HepG2 (cell line): Measurements from ENCODE around the gene PRDM10. TPM values are rescaled to one million over a fixed set of nuclear protein-coding genes. Genes with fewer than 3 reads are reported as not detected.
A peak's percentile ranks its signal among the peaks of the same experiment; 100 is the strongest.

Experiments
- ATF1 ChIP-seq: IDR thresholded peaks from 2 replicates; pipeline ENCODE4 v1.6.1; 2016; ENCODE audit warnings: mild to moderate bottlenecking, control low read depth
- ETV5 ChIP-seq: IDR thresholded peaks from 2 replicates; pipeline ENCODE4 v1.6.1; 2018; ENCODE audit warnings: missing biosample characterization, missing genetic modification reagents, inconsistent platforms, borderline replicate concordance
- EZH2 ChIP-seq: conservative IDR thresholded peaks from 2 replicates; pipeline ENCODE4 v1.6.1; 2012; ENCODE audit warnings: mild to moderate bottlenecking, low read depth, low read length, moderate library complexity
- FIP1L1 ChIP-seq: fragments of 200-400 bp; formaldehyde crosslinking; IDR thresholded peaks from 2 replicates; pipeline ENCODE4 v1.6.1; 2018; ENCODE audit warnings: low read depth, mild to moderate bottlenecking, low read length, moderate library complexity, borderline replicate concordance; ENCODE audit not compliant: insufficient read depth
- HNRNPH1 ChIP-seq: fragments of 200-400 bp; formaldehyde crosslinking; optimal IDR thresholded peaks from 2 replicates; pipeline ENCODE3; 2017; ENCODE audit warnings: mild to moderate bottlenecking, low read depth, low read length
- HNRNPUL1 ChIP-seq: fragments of 200-400 bp; formaldehyde crosslinking; IDR thresholded peaks from 2 replicates; pipeline ENCODE4 v1.6.1; 2017; ENCODE audit warnings: low read depth, mild to moderate bottlenecking, low read length, moderate library complexity
- MED1 ChIP-seq: sonication (generic); formaldehyde crosslinking; IDR thresholded peaks from 2 replicates; pipeline ENCODE4 v1.4.0; 2020; ENCODE audit warnings: missing genetic modification reagents
- MYPOP ChIP-seq: sonication (generic); formaldehyde crosslinking; IDR thresholded peaks from 2 replicates; pipeline ENCODE4 v1.8.1; 2023; ENCODE audit warnings: mild to moderate bottlenecking, moderate library complexity, missing genetic modification reagents
- PITX1 ChIP-seq: sonication (generic); formaldehyde crosslinking; IDR thresholded peaks from 2 replicates; pipeline ENCODE4 v1.5.1; 2020; ENCODE audit warnings: mild to moderate bottlenecking, missing genetic modification reagents
- POLR2G ChIP-seq: fragments of 200-400 bp; formaldehyde crosslinking; IDR thresholded peaks from 2 replicates; pipeline ENCODE4 v1.6.1; 2018; ENCODE audit warnings: mild to moderate bottlenecking, low read depth, low read length, moderate library complexity
- PTBP1 ChIP-seq: fragments of 200-400 bp; formaldehyde crosslinking; IDR thresholded peaks from 2 replicates; pipeline ENCODE4 v1.6.1; 2018; ENCODE audit warnings: low read length, low read depth; ENCODE audit not compliant: poor library complexity, severe bottlenecking
- RFX1 ChIP-seq: fragments of 450-650 bp; IDR thresholded peaks from 2 replicates; pipeline ENCODE4 v1.6.1; 2017
- SAFB2 ChIP-seq: sonication (generic); formaldehyde crosslinking; IDR thresholded peaks from 2 replicates; pipeline ENCODE4 v1.5.1; 2020; ENCODE audit warnings: missing genetic modification reagents, low read depth, mild to moderate bottlenecking, borderline replicate concordance
- TEF ChIP-seq: sonication (generic); formaldehyde crosslinking; IDR thresholded peaks from 2 replicates; pipeline ENCODE4 v1.5.0; 2020; ENCODE audit warnings: missing genetic modification reagents
- TFAP4 ChIP-seq: sonication (generic); IDR thresholded peaks from 2 replicates; pipeline ENCODE4 v1.6.1; 2016; ENCODE audit warnings: low read depth, borderline replicate concordance
- THAP11 ChIP-seq: IDR thresholded peaks from 2 replicates; pipeline ENCODE4 v1.6.1; 2016; ENCODE audit warnings: missing biosample characterization, missing genetic modification reagents
- YEATS4 ChIP-seq: sonication (generic); formaldehyde crosslinking; IDR thresholded peaks from 2 replicates; pipeline ENCODE4 v1.4.0; 2020; ENCODE audit warnings: missing genetic modification reagents, borderline replicate concordance
- YY1 ChIP-seq: IDR thresholded peaks from 2 replicates; pipeline ENCODE4 v1.6.1; 2011; ENCODE audit warnings: low read length, low read depth, moderate library complexity, mild to moderate bottlenecking; ENCODE audit not compliant: insufficient read depth, insufficient replicate concordance
- ZFAT ChIP-seq: sonication (generic); formaldehyde crosslinking; conservative IDR thresholded peaks from 2 replicates; pipeline ENCODE4 v1.8.1; 2023; ENCODE audit warnings: missing genetic modification reagents, inconsistent platforms
- ZFP36L2 ChIP-seq: sonication (generic); formaldehyde crosslinking; IDR thresholded peaks from 2 replicates; pipeline ENCODE4 v1.4.0; 2020; ENCODE audit warnings: missing genetic modification reagents
- ZNF234 ChIP-seq: sonication (generic); formaldehyde crosslinking; conservative IDR thresholded peaks from 2 replicates; pipeline ENCODE4 v1.5.1; 2020; ENCODE audit warnings: mild to moderate bottlenecking, missing genetic modification reagents
- ZNF329 ChIP-seq: sonication (generic); formaldehyde crosslinking; IDR thresholded peaks from 2 replicates; pipeline ENCODE4 v1.9.0; 2021; ENCODE audit warnings: low read depth, mild to moderate bottlenecking, missing genetic modification reagents
- ZNF343 ChIP-seq: sonication (generic); formaldehyde crosslinking; IDR thresholded peaks from 2 replicates; pipeline ENCODE4 v1.4.0; 2020; ENCODE audit warnings: mild to moderate bottlenecking, missing genetic modification reagents
- ZNF547 ChIP-seq: sonication (generic); formaldehyde crosslinking; IDR thresholded peaks from 2 replicates; pipeline ENCODE4 v1.5.1; 2020; ENCODE audit warnings: mild to moderate bottlenecking, missing genetic modification reagents
- ZNF614 ChIP-seq: IDR thresholded peaks from 2 replicates; pipeline ENCODE4 v1.6.1; 2018; ENCODE audit warnings: missing biosample characterization, missing genetic modification reagents, inconsistent platforms, borderline replicate concordance
- ZNF670 ChIP-seq: sonication (generic); formaldehyde crosslinking; IDR thresholded peaks from 2 replicates; pipeline ENCODE4 v1.8.0; 2022; ENCODE audit warnings: mild to moderate bottlenecking, missing genetic modification reagents, borderline replicate concordance
- ZNF775 ChIP-seq: sonication (generic); formaldehyde crosslinking; IDR thresholded peaks from 2 replicates; pipeline ENCODE4 v1.4.0; 2020; ENCODE audit warnings: missing genetic modification reagents, mild to moderate bottlenecking, moderate library complexity, borderline replicate concordance
- ZSCAN20 ChIP-seq: sonication (generic); formaldehyde crosslinking; IDR thresholded peaks from 2 replicates; pipeline ENCODE4 v1.4.0; 2020; ENCODE audit warnings: missing genetic modification reagents, mild to moderate bottlenecking, borderline replicate concordance
- polyA plus RNA-seq, 8 experiments: library from polyadenylated mRNA; depleted of rRNA in 3 of 8; stranded (reverse) in 7 of 8; unstranded in 1 of 8; fragments of >200 nt; fragmentation: Illumina TruSeq in 4 of 8; extraction: Trizol in 4 of 8; gene quantifications; 2 replicates each; pipeline versions ENCODE4 v1.2.1 to v1.2.3, GENCODE V29; 2011 to 2016; ENCODE audit warnings: low read depth in 4 of 8, missing spikeins in 1 of 8, mixed read lengths in 1 of 8; ENCODE audit not compliant: insufficient read depth in 1 of 8
- total RNA-seq, 5 experiments: library from RNA; depleted of rRNA; stranded (reverse); fragments of >200 nt; fragmentation: Illumina TruSeq; extraction: Trizol; gene quantifications; 2 replicates each; pipeline ENCODE4 v1.2.3, GENCODE V29; 2016; ENCODE audit warnings: low read depth in 1 of 5

The PRDM10 gene
- total and polyA plus RNA-seq, 2 of the 13 experiments (the other 11 are each of a cell fraction or from before 2014, with no cell fraction given): 5.7 to 5.8 TPM

GRCh38 chr11:129895126-129896041 is 107.3 kb downstream of the PRDM10 start, which contains the start of gene NFRKB (continued):
- no peak; the same call in 1 of the 2 replicates for TF ChIP-seq PITX1 (CRISPR knock-in tag)
- TF ChIP-seq ATF1 (CRISPR knock-in tag): no peak
- no peak for TF ChIP-seq ZNF614
- TF ChIP-seq TEF (CRISPR knock-in tag): no peak
- TF ChIP-seq ZFAT (CRISPR knock-in tag): no peak; the same call in 1 of the 2 replicates
- peak; percentile 29; the same call in 1 of the 2 replicates for TF ChIP-seq ETV5 (CRISPR knock-in tag)
- peak; percentile 74 for TF ChIP-seq YEATS4
- peak; percentile 83; the same call in 1 of the 2 replicates for TF ChIP-seq ZNF670 (CRISPR knock-in tag)
- 0 out of 2 replicates have a peak, but pooled peaks have one; percentile 21 for TF ChIP-seq ZNF547
- no peak for TF ChIP-seq FIP1L1
- TF ChIP-seq TFAP4: peak; percentile 30; the same call in 1 of the 2 replicates
- TF ChIP-seq ZNF775 (CRISPR knock-in tag): no peak
- no peak for TF ChIP-seq ZFP36L2 (CRISPR knock-in tag)
- TF ChIP-seq MED1 (CRISPR knock-in tag): peak; percentile 34
- TF ChIP-seq EZH2: no peak
- TF ChIP-seq ZNF329 (CRISPR knock-in tag): peak; percentile 64; the same call in 1 of the 2 replicates
- TF ChIP-seq RFX1: no peak
- no peak for TF ChIP-seq PTBP1
- TF ChIP-seq ZNF234: 0 out of 2 replicates have a peak, but pooled peaks have one; percentile 59
- no peak for TF ChIP-seq HNRNPUL1
- 0 out of 2 replicates have a peak, but pooled peaks have one; percentile 15 for TF ChIP-seq ZSCAN20
- peak; percentile 59; the same call in 1 of the 2 replicates for TF ChIP-seq THAP11 (CRISPR knock-in tag)
- TF ChIP-seq YY1: no peak
- 0 out of 2 replicates have a peak, but pooled peaks have one; percentile 34 for TF ChIP-seq MYPOP (CRISPR knock-in tag)
- peak; percentile 12; the same call in 1 of the 2 replicates for TF ChIP-seq SAFB2 (CRISPR knock-in tag)
- TF ChIP-seq ZNF343: 0 out of 2 replicates have a peak, but pooled peaks have one; percentile 35
- TF ChIP-seq POLR2G: peak; percentile 85
- no peak for TF ChIP-seq HNRNPH1
